Measurements from ENCODE around the gene SLC5A11.
"Not testable (repeated sequence)": the region's sequence is repeated elsewhere in the genome, so short reads cannot be mapped to it uniquely, and the experiment has no call there.

The SLC5A11 gene

DNA sequence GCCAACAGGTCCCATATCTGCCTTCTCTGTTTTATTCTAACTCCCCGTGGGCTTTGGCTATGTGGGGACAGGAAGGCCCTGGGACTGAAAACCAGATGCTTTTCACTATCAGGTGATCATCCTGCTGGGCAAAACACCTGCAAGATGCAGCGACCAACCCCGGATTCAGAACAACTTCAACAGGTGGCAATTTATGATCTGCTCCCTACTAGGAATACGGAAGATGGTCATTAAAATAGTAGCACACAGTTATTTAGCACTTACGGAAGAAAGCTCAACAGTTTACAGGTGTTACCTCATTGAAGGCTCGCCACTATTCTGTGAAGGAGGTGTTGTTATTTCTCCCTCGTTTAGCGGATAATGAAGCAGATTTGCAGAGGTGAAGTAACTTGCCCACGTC is 7.8 kb upstream of the SLC5A11 start:
- no peak for DNase-seq

DNA sequence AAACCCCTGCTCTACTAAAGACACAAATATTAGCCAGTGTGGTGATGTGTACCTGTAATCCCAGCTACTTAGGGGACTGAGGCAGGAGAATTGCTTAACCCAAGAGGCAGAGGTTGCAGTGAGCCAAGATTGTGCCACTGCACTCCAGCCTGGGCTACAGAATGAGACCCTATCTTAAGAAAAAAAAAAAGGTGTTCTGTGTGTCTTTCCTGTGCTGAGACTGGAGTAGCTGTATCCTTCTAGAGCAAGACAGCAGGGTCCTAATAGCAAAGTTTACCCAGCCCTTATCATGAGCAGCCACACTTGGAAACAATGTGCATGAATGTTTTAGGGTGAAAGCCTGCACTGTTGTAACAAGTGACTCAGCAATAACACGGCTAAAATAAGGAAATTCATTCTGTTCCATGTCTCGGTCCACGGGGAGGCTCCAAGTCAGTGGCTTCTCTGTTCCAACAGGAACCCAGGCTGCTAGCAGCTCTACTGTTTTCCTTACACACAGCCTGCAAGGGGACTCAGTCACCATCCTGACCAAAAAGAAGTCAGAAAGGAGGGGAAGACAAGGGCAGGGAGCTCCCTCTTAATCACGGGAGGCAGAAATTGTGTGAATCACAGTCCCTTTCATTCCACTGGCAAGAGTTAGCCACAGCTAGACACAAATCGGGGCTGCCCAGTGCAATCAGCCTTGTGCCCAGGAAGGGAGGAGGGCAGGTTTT is 7.1 kb upstream of the SLC5A11 start:
- DNase-seq: no peak

DNA sequence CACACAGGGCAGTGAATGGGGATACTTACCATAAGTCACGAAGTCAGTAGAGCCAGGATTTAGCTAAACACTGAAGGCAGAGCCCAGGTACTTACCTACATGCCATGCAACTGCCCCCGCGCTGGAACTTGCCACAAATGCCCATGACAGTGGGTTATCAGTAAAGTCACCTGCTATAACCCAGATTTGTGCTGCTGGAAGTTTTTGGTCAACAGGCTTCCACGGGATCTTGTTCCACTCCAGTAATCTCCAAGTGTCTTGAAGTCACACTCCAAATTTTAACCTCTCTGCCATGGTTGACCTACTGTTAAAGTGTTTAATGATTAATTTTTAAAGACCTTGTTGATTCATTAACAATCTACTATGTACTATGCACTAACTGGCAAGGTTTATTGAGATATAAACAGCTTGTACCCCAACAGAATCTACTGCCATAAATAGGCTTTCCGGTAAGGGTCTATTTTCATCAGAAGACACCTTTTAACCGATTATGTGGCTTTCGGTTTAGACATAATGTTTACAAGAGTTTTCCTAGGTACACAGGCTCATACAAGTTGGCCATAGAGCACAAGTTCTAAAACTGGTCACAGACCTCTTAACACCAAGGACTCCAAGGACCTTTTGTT is 6.3 kb upstream of the SLC5A11 start:
- no peak for DNase-seq

DNA sequence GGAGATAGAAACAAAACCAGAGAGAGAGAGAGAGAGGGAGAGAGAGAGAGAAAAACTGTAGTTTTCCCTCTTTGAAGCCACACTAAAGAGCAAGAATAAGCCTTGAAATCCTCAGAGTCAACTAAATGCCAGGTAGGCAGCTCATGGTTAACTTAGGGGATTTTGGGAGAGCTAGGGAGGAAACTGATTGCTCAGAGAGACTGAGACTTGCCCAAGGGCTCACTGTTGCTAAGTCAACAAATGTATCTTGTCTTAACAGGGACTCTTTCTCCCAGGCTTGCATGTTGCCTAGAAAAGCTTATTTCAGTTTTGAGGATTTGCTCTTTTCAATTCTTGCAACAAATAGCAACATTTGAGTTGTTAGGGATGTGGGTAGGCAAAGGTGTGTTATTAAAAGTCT is 4.5 kb upstream of the SLC5A11 start:
- DNase-seq: no peak

DNA sequence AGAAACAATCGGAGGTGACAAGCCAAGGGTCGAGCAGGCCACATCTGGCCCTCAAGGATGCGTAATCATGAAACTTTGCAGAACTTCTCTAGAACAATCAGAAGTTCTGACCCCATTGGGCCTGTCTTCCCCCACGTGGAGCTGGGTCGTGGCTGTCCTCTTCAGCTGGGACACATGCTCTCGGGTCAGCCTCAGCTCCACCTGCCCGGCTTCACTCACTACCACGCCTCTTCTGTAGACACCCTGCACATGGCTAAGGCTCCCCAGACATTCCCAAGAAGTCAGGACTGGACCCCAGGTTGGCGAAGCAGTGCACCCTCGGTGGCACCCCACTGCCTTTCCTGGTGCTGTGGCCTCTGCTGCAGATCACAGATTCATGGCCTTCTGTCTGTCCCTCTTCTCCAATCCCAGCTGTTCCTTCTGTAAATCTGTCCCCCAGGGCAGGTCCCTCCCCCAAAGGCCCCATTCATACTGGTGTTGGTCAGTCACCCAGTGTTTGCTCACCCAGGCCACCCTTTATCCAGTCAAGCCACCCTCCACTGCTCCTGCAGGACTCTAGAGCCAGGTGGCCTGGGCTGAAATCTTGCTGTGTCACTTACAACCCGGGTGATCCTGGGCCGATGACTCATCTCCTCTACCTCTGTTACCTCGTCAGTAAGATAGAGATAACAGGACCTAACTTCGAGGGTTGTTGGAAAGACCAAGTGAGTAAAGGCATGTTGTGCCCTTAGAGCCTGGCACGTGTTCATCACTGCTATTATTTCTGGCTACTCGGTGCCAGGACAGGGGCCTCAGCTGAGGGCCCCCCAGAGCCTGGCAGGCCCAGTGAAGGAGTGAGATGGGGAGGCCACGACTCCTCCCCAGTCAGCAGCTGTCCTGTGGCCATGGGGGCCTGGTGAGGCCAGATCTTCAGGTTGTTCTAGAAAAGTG is 1.4 kb upstream of the SLC5A11 start:
- no peak for DNase-seq

DNA sequence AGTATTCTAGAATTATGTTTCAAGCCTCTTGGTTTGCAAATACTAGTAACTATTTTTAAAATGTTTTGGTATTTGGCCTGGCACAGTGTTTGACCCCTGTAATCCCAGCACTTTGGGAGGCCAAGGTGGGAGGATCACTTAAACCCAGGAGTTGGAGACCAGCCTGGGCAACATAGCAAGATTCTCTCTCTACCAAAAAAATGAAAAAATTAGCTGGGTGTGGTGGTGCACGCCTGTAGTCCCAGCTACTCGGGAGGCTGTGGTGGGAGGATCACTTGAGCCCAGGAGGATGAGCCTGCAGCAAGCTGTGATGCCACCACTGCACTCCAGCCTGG is 765 bp upstream of the SLC5A11 start:
- DNase-seq: not testable (repeated sequence)

DNA sequence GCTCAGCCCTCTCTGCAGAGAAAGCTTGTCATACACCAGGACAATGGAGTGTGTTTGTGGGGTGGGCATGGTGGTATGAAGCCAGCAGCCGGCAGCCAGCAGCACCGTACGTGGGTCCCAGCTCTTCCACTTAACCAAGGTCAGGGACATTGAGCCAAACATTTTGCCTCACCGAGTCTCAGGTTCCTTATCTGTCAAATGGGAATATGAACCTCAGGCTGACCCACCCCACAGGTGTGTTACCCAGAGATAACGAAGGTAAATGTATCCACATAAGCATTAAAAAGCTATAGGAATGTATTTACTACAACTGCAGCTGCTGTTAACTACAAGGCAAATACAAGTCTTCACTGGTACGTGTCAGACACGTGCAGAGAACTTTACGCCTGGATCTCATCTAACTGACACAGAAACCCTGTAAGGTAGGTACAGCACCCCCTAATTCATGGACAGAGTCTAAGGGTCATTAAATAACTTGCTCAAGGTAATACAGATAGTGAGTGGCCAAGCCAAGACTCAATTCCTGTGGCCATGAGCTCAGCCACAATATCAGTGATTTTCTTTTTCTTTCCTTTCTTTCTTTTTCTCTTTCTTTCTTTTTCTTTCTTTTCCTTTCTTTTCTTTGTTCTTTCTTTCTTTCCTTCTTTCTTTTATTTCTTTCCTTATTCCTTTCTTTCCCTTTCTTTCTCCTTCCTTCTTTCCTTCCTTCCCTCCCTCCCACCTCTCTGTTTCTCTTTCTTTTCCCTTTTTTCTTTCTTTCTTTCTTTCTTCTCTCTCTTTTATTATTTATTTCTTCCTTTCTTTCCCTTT is 990 bp downstream of the SLC5A11 start:
- no peak for DNase-seq

DNA sequence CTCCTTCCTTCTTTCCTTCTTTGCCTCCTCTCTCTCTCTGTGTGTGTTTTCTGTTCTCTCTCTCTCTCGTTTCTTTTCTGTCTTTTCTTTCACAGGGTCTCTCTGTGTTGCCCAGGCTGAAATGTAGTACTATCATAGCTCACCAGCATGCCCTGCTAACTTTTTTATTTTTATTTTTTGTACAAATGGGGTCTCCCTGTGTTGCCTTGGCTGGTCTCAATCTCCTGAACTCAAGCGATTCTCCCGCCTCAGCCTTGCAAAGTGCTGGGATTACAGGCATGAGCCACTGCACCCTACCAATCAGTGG is 1.5 kb downstream of the SLC5A11 start:
- no peak for DNase-seq

DNA sequence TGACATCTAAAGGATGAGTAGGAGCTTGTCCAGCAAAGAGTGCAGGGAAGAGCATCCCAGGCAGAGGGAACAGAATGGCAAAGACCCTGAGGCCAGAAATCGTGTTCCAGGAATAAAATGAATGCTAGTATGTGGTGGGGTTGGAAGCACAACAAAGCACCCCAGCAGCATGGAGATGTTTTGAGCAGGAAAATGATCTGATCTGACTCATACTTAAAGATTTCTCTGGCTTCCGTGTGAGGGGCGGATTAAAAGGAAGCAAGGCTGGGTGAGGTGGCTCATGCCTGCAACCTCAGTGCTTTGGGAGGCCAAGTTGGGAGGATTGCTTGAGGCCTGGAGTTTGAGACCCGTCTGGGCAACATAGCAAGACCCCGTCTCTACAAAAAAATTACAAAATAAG is 2.3 kb downstream of the SLC5A11 start:
- no peak for DNase-seq

DNA sequence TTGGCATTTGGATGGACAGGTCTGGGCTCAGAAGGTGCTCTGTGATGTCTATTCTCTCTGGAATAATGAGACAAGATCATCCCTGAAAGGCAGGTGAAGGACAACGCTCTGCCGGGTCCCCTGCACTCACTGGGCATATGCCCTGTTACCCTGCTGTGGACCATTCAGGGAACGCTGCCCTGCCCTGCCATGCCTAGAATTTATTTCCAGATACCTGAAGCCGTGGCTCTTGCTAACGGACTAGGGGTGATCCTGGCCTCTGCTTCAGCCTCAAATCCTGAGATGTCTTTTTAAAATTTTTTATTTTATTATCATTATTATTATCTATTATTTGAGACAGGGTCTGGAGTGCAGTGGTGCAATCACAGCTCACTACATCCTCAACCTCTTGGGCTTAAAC is 3.9 kb downstream of the SLC5A11 start:
- no peak for DNase-seq

DNA sequence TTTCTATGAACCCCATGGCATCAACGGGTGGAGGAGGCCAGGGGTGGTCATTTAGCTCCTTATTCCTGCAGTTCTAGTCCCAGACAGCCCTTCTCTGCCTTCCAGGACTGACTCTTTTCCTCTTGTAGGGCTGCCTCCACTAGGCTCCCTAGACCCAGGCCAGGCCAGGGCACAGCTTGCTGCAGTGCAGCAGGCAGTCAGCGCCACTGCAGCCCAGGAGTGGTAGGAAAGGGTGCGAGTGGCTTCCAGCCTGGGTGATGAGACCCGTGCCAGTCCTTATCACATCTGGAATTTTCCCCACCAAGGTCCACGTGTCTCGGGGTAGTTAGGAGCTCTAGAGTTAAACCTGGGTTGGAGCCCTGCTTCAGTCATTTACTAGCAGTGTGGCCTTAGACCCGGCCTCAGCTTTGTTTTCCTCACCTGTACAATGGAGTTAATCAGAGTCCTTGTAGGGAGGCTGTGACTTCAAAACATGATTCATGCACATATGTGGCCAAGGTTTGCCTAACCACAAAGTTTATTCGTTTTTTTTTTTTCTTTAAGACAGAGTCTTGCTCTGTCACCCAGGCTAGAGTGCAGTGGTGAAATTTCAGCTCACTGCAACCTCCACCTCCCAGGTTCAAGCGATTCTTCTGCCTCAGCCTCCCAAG is 4.7 kb downstream of the SLC5A11 start:
- no peak for DNase-seq

DNA sequence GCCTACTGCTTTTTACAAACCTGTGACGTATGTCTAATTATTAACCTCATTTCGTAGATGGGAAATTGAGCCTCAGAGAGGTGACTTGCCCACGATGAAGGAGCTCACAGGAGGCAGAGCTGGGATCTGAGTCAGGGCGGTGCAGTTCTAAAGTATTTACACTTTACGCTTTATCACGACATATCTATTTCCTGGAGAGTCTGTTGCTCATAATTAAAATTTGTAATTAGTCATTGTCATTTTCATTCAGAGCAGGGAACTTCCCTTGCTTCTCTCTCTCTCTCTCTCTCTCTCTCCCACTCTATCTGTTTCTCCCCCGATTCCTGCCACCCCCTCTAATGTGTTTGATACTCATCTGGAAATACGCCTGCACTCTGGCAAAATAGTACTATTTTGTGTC is 5.9 kb downstream of the SLC5A11 start:
- no peak for DNase-seq

DNA sequence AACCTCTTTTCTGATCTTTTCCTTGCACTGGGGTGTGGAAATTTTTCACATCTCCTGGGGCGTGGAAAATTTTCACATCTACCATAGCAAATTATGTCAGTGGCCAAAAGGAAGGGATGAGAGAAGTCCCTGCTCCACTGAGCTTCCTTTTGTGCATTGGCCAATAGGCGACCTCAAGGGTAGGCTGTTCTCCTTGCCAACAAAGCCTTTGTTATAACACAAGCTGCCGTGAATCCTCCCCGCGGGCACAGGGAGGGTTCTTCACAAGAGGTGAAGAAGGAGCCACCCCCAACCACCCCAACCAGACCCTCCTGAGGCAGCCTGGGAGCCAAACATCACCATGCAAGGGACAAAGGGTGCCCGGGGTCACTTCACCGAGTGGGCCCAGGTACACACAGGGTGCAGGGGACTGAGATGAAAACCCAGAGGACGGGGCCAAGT is 6.5 kb downstream of the SLC5A11 start:
- DNase-seq: no peak

DNA sequence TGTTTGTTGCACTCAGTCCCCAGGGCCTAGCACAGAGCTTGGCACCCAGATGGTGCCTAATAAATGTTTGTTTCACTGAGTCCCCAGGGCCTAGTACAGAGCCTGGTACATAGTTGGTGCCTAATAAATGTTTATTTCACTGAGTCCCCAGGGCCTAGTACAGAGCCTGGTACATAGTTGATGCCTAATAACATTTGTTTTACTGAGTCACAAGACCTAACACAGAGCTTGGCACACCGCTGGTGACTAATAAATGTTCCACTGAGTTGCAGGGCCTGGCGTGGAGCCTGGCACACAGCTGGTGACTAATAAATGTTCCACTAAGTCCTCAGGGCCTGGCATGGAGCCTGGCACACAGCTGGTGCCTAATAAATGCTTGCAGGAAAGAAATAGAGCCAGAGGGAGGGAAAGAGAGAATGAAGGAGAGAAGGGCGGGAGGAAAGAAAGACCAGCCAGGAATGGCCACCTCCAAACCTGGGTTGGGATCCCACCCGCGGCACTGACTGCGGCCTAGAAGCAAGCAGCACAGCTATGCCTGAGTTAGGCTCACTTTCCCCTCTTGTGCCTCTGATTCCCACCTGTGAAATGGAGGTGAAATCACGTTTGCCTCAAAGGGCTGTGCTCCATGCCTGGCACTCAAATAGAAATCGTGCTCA is 7.5 kb downstream of the SLC5A11 start:
- DNase-seq: no peak

DNA sequence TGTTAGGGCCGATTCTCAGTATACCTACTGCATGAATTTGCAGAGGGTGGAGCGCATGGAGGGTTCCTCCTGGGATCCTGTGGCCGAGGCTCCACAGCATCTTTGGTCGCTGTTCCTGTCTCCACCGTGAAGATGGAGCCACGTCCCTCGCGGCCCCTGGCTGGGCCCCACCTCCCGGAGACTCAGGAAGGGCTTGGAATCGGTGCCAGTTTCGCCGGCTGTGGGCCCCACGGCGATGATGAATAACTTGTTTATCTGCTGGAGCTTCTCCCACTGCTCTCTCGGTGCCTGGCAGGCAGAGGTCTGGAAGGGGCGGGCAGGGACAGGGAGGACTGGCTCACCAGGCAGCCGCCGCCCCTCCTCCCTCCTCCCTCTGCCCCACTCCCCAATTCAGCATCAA is 8.1 kb downstream of the SLC5A11 start:
- no peak for DNase-seq

DNA sequence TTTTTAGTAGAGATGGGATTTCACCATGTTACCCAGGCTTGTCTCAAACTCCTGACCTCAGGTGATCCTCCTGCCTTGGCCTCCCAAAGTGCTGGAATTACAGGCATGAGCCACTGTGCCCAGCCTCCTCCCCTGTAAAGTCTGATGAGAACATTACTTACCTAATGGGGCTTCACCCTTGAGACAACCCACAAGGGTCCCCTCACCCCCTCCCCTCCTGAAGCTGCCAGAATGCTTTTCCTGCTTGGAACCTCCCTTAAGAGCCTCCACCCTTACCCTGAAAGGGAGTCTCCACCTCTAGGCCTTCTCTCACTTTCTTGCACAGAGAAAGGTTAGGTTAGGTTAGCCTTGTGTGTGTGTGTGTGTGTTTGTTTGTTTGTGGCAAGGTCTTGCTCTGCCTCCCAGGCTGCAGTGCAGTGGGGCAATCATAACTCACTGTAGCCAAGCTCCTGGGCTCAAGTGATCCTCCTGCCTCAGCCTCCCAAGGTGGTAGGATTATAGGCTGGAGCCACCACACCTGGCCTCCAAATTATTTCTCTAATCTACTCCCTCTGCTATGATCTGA is 8.9 kb downstream of the SLC5A11 start:
- no peak for DNase-seq

DNA sequence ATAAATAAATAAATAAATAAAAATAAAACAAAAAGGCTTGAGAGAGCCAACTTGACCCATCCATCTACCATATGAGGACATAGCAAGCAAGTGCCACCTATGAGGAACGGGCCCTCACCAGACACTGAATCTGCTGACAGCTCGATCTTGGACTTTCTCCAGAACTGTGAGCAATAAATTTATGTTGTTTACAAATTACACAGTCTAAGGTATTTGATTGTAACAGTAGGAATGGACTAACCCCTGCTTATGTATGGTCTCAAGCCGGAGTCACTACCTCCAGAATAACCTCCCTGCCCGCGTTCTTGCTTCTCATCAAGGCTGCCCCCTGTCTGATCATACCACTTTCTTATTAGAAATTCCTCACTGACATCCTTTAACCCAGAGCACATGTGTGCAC is 9.9 kb downstream of the SLC5A11 start:
- no peak for DNase-seq

DNA sequence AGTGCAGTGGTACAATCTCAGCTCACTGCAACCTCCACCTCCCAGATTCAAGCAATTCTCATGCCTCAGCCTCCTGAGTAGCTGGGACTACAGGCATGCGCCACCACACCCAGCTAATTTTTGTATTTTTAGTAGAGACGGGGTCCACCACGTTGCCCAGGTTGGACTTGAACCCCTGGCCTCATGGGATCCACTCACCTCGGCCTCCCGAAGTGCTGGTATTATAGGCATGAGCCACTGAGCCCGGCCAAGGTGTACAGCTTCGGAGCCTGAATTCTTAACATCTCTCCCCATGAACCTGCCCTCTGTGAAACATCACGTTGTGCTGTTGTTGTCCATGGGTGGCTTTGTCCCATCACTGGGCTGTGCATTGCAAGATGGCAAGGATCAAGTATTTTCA is 11.1 kb downstream of the SLC5A11 start:
- not testable (repeated sequence) for DNase-seq

DNA sequence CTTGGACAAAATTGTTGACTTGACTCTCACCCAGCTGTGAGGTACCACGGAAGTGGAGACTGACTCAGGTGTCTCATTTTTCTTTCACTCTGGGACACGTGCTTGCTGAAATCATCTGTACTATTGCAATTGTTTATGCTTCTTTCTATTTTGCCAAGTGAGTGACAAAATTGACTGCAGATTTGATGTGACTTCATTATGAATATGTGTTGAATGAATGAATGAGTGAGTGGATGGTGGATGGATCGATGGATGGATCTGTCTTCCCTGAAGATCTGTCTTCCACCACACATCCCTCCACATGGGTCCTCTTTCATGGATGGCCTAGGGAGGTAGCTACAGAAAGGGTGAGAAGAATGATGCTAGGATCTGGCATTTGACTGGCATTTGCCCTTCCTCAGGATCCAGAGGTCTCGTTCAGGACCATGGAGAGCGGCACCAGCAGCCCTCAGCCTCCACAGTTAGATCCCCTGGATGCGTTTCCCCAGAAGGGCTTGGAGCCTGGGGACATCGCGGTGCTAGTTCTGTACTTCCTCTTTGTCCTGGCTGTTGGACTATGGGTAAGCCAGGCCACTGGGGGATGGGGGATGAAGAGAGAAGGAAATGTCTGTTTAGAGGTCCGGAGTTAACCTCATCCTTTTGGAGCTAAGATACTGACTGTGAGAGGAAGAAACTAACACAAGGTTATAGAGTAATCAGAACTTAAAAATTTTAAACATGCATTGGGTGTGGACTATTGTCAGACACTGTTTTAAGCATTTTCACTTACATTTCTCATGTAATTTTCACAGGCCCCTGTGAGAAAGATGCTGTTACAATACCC is 12.7 kb downstream of the SLC5A11 start:
- peak; percentile 56 for DNase-seq

DNA sequence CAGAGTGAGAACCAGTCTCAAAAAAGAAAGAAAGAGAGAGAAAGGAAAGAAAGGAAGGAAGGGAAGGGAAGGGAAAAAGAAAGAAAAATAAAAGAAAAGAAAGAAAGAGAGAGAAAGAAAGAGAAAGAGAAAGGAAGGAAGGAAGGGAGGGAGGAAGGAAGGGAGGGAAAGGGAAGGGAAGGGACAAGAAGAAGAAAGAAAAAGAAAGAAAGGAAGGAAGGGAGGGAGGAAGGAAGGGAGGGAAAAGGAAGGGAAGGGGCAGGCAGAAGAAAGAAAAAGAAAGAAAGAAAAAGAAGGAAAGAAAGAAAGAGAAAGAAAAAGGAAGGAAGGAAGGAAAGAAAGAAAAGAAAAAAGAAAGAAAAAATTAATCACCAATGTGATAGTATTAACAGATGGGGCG is 15.7 kb downstream of the SLC5A11 start:
- no peak for DNase-seq

Measured in femur (tissue), 1 donor.